Panc1 (cell line): ENCODE results near the gene CSNK1G2.

Experiments
- POLR2AphosphoS5 ChIP-seq: IDR thresholded peaks from 2 replicates; pipeline ENCODE4 v1.6.1; 2012; ENCODE audit warnings: mild to moderate bottlenecking, low read depth, low read length, moderate library complexity
- TF ChIP-seq, protein P1 (sequence below): fragments of 450-650 bp; IDR thresholded peaks from 2 replicates; pipeline ENCODE4 v1.5.1; 2017; ENCODE audit warnings: mild to moderate bottlenecking

DNA sequence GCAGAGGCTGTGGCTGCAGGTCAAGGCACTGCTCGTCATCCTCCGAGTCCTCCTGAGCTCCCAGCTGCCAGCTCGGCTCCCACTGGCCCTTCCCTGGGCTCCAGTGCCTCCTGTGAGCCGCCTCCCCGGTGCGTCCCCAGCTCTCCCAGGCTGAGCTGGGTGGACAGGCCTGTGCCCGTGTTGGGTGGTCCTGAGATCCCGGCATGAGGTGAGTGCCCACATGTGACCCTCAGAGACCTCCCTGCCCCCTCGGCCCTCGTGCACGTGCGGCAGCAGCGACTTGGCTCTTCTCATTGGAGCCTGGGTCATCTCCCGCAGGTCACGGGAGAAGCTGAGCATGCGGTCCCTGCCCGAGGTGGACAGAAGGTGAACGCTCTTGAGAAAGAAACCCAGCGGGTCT lies 20.3 kb upstream of the CSNK1G2 start:
- TF ChIP-seq, protein P1, sequence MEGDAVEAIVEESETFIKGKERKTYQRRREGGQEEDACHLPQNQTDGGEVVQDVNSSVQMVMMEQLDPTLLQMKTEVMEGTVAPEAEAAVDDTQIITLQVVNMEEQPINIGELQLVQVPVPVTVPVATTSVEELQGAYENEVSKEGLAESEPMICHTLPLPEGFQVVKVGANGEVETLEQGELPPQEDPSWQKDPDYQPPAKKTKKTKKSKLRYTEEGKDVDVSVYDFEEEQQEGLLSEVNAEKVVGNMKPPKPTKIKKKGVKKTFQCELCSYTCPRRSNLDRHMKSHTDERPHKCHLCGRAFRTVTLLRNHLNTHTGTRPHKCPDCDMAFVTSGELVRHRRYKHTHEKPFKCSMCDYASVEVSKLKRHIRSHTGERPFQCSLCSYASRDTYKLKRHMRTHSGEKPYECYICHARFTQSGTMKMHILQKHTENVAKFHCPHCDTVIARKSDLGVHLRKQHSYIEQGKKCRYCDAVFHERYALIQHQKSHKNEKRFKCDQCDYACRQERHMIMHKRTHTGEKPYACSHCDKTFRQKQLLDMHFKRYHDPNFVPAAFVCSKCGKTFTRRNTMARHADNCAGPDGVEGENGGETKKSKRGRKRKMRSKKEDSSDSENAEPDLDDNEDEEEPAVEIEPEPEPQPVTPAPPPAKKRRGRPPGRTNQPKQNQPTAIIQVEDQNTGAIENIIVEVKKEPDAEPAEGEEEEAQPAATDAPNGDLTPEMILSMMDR, result no peak
- TF ChIP-seq POLR2AphosphoS5, result no peak
